Neural cell (in vitro differentiated cells): ENCODE data around the gene AQP12A. TPM values are rescaled to one million over a fixed set of nuclear protein-coding genes. Genes with fewer than 3 reads are reported as not detected.
"Not testable (repeated sequence)": the region's sequence is repeated elsewhere in the genome, so short reads cannot be mapped to it uniquely, and the experiment has no call there.

Experiments
- H2AFZ ChIP-seq: fragments of 200-600, 300-800 bp; sonication (generic), shearing (Covaris generic); 2 replicates; pipeline ENCODE4 v1.6.0; 2014; ENCODE audit warnings: low read depth, mild to moderate bottlenecking, antibody characterized with exemption, low read length, moderate library complexity
- H3F3A ChIP-seq: fragments of 200-600 bp; shearing (Covaris generic); 2 replicates; pipeline ENCODE4 v1.6.1; 2016; ENCODE audit warnings: mild to moderate bottlenecking, moderate library complexity, mixed read lengths, antibody characterized with exemption, low read length; ENCODE audit not compliant: insufficient read depth, poor library complexity, severe bottlenecking
- H3K27ac ChIP-seq: fragments of 200-600, 300-800 bp; sonication (generic), shearing (Covaris generic); 2 replicates; pipeline ENCODE4 v1.5.1; 2014; ENCODE audit warnings: mild to moderate bottlenecking, low read length, moderate library complexity
- H3K27me3 ChIP-seq: fragments of 300-800, 200-600 bp; sonication (generic), shearing (Covaris generic); 2 replicates; pipeline ENCODE4 v1.6.0; 2014; ENCODE audit warnings: mild to moderate bottlenecking, low read depth, low read length, moderate library complexity; ENCODE audit not compliant: insufficient read depth
- H3K36me3 ChIP-seq: fragments of 300-800, 200-600 bp; sonication (generic), shearing (Covaris generic); 2 replicates; pipeline ENCODE4 v1.5.1; 2014; ENCODE audit warnings: mild to moderate bottlenecking, antibody characterized with exemption, low read length, moderate library complexity; ENCODE audit not compliant: insufficient read depth
- H3K4me2 ChIP-seq: fragments of 300-800, 200-600 bp; sonication (generic), shearing (Covaris generic); 2 replicates; pipeline ENCODE4 v1.6.0; 2014; ENCODE audit warnings: mild to moderate bottlenecking, low read length
- H3K4me3 ChIP-seq: fragments of 300-800, 200-600 bp; sonication (generic), shearing (Covaris generic); 2 replicates; pipeline ENCODE4 v1.5.1; 2014; ENCODE audit warnings: mild to moderate bottlenecking, low read length, moderate library complexity
- H3K79me2 ChIP-seq: fragments of 200-600 bp; shearing (Covaris generic); replicated peaks from 2 replicates; pipeline ENCODE4 v1.6.0; 2014; ENCODE audit warnings: mild to moderate bottlenecking, low read length, moderate library complexity; ENCODE audit not compliant: insufficient read depth
- H3K9ac ChIP-seq: fragments of 300-800, 200-600 bp; sonication (generic), shearing (Covaris generic); 2 replicates; pipeline ENCODE4 v1.6.1; 2016; ENCODE audit warnings: mild to moderate bottlenecking, low read length, mixed read lengths
- H3K9me2 ChIP-seq: fragments of 200-600 bp; shearing (Covaris generic); 2 replicates; pipeline ENCODE4 v1.6.1; 2016; ENCODE audit warnings: mild to moderate bottlenecking, low read length, mixed read lengths; ENCODE audit not compliant: insufficient read depth
- H3K9me3 ChIP-seq: fragments of 200-600, 300-800 bp; sonication (generic), shearing (Covaris generic); 2 replicates; pipeline ENCODE4 v1.6.1; 2016; ENCODE audit warnings: mild to moderate bottlenecking, mixed run types, low read length, moderate library complexity, mixed read lengths
- H4K20me1 ChIP-seq: fragments of 200-600 bp; shearing (Covaris generic); 2 replicates; pipeline ENCODE4 v1.6.1; 2016; ENCODE audit warnings: mild to moderate bottlenecking, mixed run types; ENCODE audit not compliant: insufficient read depth
- EP300 ChIP-seq: fragments of 450-650 bp; conservative IDR thresholded peaks from 2 replicates; pipeline ENCODE4 v1.6.1; 2014; ENCODE audit warnings: antibody characterized with exemption, mild to moderate bottlenecking, moderate library complexity; ENCODE audit not compliant: poor library complexity, severe bottlenecking
- EZH2 ChIP-seq: fragments of 200-600, 300-800 bp; shearing (Covaris generic), sonication (generic); IDR thresholded peaks from 2 replicates; pipeline ENCODE4 v1.6.1; 2014; ENCODE audit warnings: antibody characterized with exemption, low read length, borderline replicate concordance, mild to moderate bottlenecking; ENCODE audit not compliant: insufficient read depth, poor library complexity, severe bottlenecking
- MXI1 ChIP-seq: fragments of 450-650 bp; conservative IDR thresholded peaks from 2 replicates; pipeline ENCODE4 v1.6.1; 2014; ENCODE audit warnings: antibody characterized with exemption, mild to moderate bottlenecking; ENCODE audit not compliant: poor library complexity, severe bottlenecking
- POLR2AphosphoS5 ChIP-seq: IDR thresholded peaks from 2 replicates; pipeline ENCODE4 v1.6.1; 2012
- RAD21 ChIP-seq: fragments of 450-650 bp; conservative IDR thresholded peaks from 2 replicates; pipeline ENCODE4 v1.6.1; 2014; ENCODE audit warnings: antibody characterized with exemption, mild to moderate bottlenecking, moderate library complexity
- SMC3 ChIP-seq: fragments of 450-650 bp; conservative IDR thresholded peaks from 2 replicates; pipeline ENCODE4 v1.6.1; 2014; ENCODE audit warnings: antibody characterized with exemption, mild to moderate bottlenecking, moderate library complexity; ENCODE audit not compliant: poor library complexity
- TAF1 ChIP-seq: IDR thresholded peaks from 2 replicates; pipeline ENCODE4 v1.6.1; 2012; ENCODE audit warnings: low read depth
- polyA plus RNA-seq: library from polyadenylated mRNA; depleted of rRNA; stranded (reverse); fragments of >200 nt; gene quantifications from 2 replicates; pipeline ENCODE4 v1.2.3, GENCODE V29; 2014
- TF ChIP-seq, protein P1 (sequence below): IDR thresholded peaks from 2 replicates; pipeline ENCODE4 v1.6.1; 2012; ENCODE audit warnings: borderline replicate concordance
- TF ChIP-seq, protein P2 (sequence below): fragments of 450-650 bp; IDR thresholded peaks from 2 replicates; pipeline ENCODE4 v1.5.1; 2014; ENCODE audit warnings: antibody characterized with exemption, mild to moderate bottlenecking, moderate library complexity; ENCODE audit not compliant: poor library complexity, severe bottlenecking

The AQP12A gene
- polyA plus RNA-seq, 1 donor from 2014 or later = not detected

GRCh38 chr2:240672701-240673190, 18.9 kb upstream of the AQP12A start:
- Histone ChIP-seq H3K9me2 (no peaks in the 10 kb centered on the region), H3K27ac (no peak overlapping the region), H3K27me3 (no peaks in the 10 kb centered on the region), H3K36me3 (no peaks in the 10 kb centered on the region), H3K9ac (no peak overlapping the region), H3K4me3 (no peak overlapping the region), H2AFZ (no peak overlapping the region), H3K9me3 (no peaks in the 10 kb centered on the region), H3F3A (no peaks in the 10 kb centered on the region), H3K4me2 (no peak overlapping the region), H4K20me1 (no peaks in the 10 kb centered on the region), H3K79me2 (no peaks in the 10 kb centered on the region)
- TF ChIP-seq, protein P1, sequence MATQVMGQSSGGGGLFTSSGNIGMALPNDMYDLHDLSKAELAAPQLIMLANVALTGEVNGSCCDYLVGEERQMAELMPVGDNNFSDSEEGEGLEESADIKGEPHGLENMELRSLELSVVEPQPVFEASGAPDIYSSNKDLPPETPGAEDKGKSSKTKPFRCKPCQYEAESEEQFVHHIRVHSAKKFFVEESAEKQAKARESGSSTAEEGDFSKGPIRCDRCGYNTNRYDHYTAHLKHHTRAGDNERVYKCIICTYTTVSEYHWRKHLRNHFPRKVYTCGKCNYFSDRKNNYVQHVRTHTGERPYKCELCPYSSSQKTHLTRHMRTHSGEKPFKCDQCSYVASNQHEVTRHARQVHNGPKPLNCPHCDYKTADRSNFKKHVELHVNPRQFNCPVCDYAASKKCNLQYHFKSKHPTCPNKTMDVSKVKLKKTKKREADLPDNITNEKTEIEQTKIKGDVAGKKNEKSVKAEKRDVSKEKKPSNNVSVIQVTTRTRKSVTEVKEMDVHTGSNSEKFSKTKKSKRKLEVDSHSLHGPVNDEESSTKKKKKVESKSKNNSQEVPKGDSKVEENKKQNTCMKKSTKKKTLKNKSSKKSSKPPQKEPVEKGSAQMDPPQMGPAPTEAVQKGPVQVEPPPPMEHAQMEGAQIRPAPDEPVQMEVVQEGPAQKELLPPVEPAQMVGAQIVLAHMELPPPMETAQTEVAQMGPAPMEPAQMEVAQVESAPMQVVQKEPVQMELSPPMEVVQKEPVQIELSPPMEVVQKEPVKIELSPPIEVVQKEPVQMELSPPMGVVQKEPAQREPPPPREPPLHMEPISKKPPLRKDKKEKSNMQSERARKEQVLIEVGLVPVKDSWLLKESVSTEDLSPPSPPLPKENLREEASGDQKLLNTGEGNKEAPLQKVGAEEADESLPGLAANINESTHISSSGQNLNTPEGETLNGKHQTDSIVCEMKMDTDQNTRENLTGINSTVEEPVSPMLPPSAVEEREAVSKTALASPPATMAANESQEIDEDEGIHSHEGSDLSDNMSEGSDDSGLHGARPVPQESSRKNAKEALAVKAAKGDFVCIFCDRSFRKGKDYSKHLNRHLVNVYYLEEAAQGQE = no peak
- TF ChIP-seq RAD21 (no peak), TAF1 (no peak), EP300 (no peak), SMC3 (no peak), POLR2AphosphoS5 (no peak), MXI1 (no peak), EZH2 (no peak)
- TF ChIP-seq, protein P2, sequence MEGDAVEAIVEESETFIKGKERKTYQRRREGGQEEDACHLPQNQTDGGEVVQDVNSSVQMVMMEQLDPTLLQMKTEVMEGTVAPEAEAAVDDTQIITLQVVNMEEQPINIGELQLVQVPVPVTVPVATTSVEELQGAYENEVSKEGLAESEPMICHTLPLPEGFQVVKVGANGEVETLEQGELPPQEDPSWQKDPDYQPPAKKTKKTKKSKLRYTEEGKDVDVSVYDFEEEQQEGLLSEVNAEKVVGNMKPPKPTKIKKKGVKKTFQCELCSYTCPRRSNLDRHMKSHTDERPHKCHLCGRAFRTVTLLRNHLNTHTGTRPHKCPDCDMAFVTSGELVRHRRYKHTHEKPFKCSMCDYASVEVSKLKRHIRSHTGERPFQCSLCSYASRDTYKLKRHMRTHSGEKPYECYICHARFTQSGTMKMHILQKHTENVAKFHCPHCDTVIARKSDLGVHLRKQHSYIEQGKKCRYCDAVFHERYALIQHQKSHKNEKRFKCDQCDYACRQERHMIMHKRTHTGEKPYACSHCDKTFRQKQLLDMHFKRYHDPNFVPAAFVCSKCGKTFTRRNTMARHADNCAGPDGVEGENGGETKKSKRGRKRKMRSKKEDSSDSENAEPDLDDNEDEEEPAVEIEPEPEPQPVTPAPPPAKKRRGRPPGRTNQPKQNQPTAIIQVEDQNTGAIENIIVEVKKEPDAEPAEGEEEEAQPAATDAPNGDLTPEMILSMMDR = no peak

- not testable (repeated sequence) for H3F3A ChIP-seq, H3K36me3 ChIP-seq, H3K27ac ChIP-seq, H3K27me3 ChIP-seq, H3K9me2 ChIP-seq, H3K9me3 ChIP-seq, H3K79me2 ChIP-seq, H3K4me2 ChIP-seq, H2AFZ ChIP-seq, H3K4me3 ChIP-seq, H4K20me1 ChIP-seq, H3K9ac ChIP-seq
These were observed 17.0 kb upstream of the AQP12A start for GRCh38 chr2:240674461-240675184.

GRCh38 chr2:240675345-240675744, 16.3 kb upstream of the AQP12A start:
- not testable (repeated sequence) for H3K79me2 ChIP-seq, H3K9me2 ChIP-seq, H3K27ac ChIP-seq, H3F3A ChIP-seq, H3K27me3 ChIP-seq, H3K4me3 ChIP-seq, H3K9me3 ChIP-seq, H3K9ac ChIP-seq, H4K20me1 ChIP-seq, H3K36me3 ChIP-seq, H3K4me2 ChIP-seq, H2AFZ ChIP-seq

- H3K27ac ChIP-seq, H3K79me2 ChIP-seq, H2AFZ ChIP-seq, H3K4me3 ChIP-seq, H3K36me3 ChIP-seq, H3K9me3 ChIP-seq, H3F3A ChIP-seq, H3K9me2 ChIP-seq, H4K20me1 ChIP-seq, H3K27me3 ChIP-seq, H3K4me2 ChIP-seq, H3K9ac ChIP-seq: not testable (repeated sequence)
These were observed 13.6 kb upstream of the AQP12A start for GRCh38 chr2:240678043-240678442.

DNA sequence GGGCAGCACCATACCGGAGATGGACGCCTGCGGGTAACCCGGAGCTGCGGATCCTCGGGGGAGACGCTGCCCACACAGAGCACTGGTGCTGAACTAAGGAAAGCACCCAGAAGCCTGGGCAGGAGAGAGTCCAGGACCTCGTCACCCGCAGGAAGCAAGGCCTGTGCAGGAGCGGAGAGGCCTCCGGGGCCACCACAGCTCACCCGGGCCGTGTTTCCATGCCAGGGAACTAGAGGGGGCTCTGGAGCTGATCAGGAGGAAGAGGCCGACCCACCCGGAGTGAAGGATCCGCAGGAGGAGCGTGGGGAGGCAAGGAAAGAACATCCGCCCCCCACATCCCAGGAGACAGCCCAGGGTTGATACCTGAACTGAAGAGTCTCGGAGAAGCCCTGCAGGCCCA, 12.8 kb upstream of the AQP12A start:
- not testable (repeated sequence) for H3K27ac ChIP-seq, H2AFZ ChIP-seq, H4K20me1 ChIP-seq, H3K4me2 ChIP-seq, H3F3A ChIP-seq, H3K27me3 ChIP-seq, H3K9ac ChIP-seq, H3K4me3 ChIP-seq, H3K9me3 ChIP-seq, H3K79me2 ChIP-seq, H3K9me2 ChIP-seq, H3K36me3 ChIP-seq
